NCI-H82 treated with DMSO at 0.1 percent for 48 hours (cell line): Measurements from ENCODE around the gene FOXK2.
"Not testable (repeated sequence)": the region's sequence is repeated elsewhere in the genome, so short reads cannot be mapped to it uniquely, and the experiment has no call there.

Experiments used
- DNase-seq: peaks from one replicate; lab custom pipeline; 2025; ENCODE audit not compliant: unreplicated experiment; lab: John Stamatoyannopoulos, UW

Gene FOXK2

GRCh38 chr17:82528484-82529265 lies 9.1 kb downstream of the FOXK2 start:
- no peak for DNase-seq

- DNase-seq = no peak
These were observed 10.4 kb downstream of the FOXK2 start for GRCh38 chr17:82529914-82530300.

- no peak for DNase-seq
These were observed 11.9 kb downstream of the FOXK2 start for GRCh38 chr17:82531431-82531881.

- no peak for DNase-seq
These were observed 14.9 kb downstream of the FOXK2 start for GRCh38 chr17:82534401-82534812.

GRCh38 chr17:82536512-82537201 lies 17.1 kb downstream of the FOXK2 start:
- no peak for DNase-seq

- not testable (repeated sequence) for DNase-seq
These were observed 17.7 kb downstream of the FOXK2 start for GRCh38 chr17:82537228-82537627.

- DNase-seq = not testable (repeated sequence)
These were observed 19.5 kb downstream of the FOXK2 start for GRCh38 chr17:82539076-82539475.

GRCh38 chr17:82542439-82542838 lies 22.9 kb downstream of the FOXK2 start:
- DNase-seq = no peak

GRCh38 chr17:82544431-82545070 lies 25.0 kb downstream of the FOXK2 start:
- DNase-seq = no peak

GRCh38 chr17:82545071-82545462 lies 25.5 kb downstream of the FOXK2 start:
- DNase-seq = no peak

GRCh38 chr17:82547981-82548380 lies 28.4 kb downstream of the FOXK2 start:
- DNase-seq = no peak

GRCh38 chr17:82548681-82549303 lies 29.3 kb downstream of the FOXK2 start:
- DNase-seq = no peak

GRCh38 chr17:82551779-82552457 lies 32.4 kb downstream of the FOXK2 start:
- no peak for DNase-seq

- DNase-seq = no peak
These were observed 33.0 kb downstream of the FOXK2 start for GRCh38 chr17:82552580-82552979.

- no peak for DNase-seq
These were observed 33.8 kb downstream of the FOXK2 start for GRCh38 chr17:82553210-82553930.

GRCh38 chr17:82557510-82557909 lies 38.0 kb downstream of the FOXK2 start:
- not testable (repeated sequence) for DNase-seq

- peak; percentile 26 for DNase-seq
These were observed 40.2 kb downstream of the FOXK2 start for GRCh38 chr17:82559566-82560251.

- no peak for DNase-seq
These were observed 40.7 kb downstream of the FOXK2 start for GRCh38 chr17:82560252-82560642.

- DNase-seq = no peak
These were observed 41.4 kb downstream of the FOXK2 start for GRCh38 chr17:82560802-82561428.
